ENCODE measurements around the gene MYBPHL.

Gene MYBPHL

GRCh38 chr1:109338091-109338490, 31.3 kb upstream of the MYBPHL start:
- Histone ChIP-seq H3K4me3 (ENCODE audit: low read depth, low read length) (no peak overlapping the region), H3K79me2 (no peaks in the 10 kb centered on the region), H3K4me2 (ENCODE audit: low read length) (no peak overlapping the region), H3K36me3 (ENCODE audit: control insufficient read depth, insufficient read depth, low read length) (no peaks in the 10 kb centered on the region), H3K27me3 (ENCODE audit: control insufficient read depth, insufficient read depth, low read length) (no peaks in the 10 kb centered on the region), H3K9ac (no peak overlapping the region), H3K4me1 (no peaks in the 10 kb centered on the region), H2AFZ (no peak overlapping the region), H3K9me3 (ENCODE audit: control insufficient read depth, low read length) (no peaks in the 10 kb centered on the region), H3K27ac (no peak overlapping the region)
- TF ChIP-seq CTCF (IDR thresholded peaks at IDR 0.05), result no peak

DNA sequence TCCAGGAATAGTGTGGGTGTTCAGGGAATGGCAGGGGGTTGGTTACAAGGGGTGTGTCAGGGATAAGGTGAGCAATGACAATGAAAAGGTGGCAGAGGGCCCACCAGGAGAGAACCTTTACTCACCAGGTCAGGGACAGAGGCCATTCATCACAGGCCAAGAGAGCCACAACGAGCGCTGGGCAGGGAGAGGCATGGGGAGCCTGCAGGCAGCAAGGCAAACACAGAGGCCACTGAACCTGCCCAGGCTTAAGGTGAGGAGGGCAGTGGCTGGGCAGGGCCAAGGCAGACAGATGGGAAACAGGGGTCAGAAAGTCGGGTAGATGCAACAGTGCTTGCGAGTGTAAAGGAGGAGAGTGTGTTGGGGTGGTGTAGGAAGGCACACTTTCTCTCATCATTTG, 28.3 kb upstream of the MYBPHL start:
- no peaks in the 10 kb centered on the region for H3K27me3 ChIP-seq (ENCODE audit: control insufficient read depth, insufficient read depth, low read length)
- no peak overlapping the region for H2AFZ ChIP-seq
- H3K4me3 ChIP-seq (ENCODE audit: low read depth, low read length), result no peak overlapping the region
- H3K9ac ChIP-seq, result no peak overlapping the region
- TF ChIP-seq CTCF (IDR thresholded peaks at IDR 0.05), result no peak
- no peaks in the 10 kb centered on the region for H3K36me3 ChIP-seq (ENCODE audit: control insufficient read depth, insufficient read depth, low read length)
- H3K79me2 ChIP-seq, result no peaks in the 10 kb centered on the region
- H3K9me3 ChIP-seq (ENCODE audit: control insufficient read depth, low read length), result no peaks in the 10 kb centered on the region
- H3K27ac ChIP-seq, result no peak overlapping the region
- no peak overlapping the region for H3K4me2 ChIP-seq (ENCODE audit: low read length)
- no peaks in the 10 kb centered on the region for H3K4me1 ChIP-seq

DNA sequence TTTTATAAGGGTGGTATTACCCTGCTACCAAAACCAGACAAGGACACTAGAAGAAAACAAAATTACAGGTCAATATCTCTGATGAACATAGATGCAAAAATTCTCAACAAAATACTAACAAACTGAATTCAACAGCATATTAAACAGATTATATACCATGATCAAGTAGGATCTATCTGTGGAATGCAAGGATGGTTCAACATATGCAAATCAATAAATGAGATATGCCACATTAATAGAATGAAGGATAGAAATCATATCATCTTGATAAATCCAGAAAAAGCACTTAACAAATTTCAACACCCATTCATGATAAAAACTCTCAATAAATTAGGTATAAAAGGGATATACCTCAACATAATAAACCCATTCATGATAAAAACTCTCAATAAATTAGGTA, 24.3 kb upstream of the MYBPHL start:
- Histone ChIP-seq H3K36me3 (ENCODE audit: control insufficient read depth, insufficient read depth, low read length) (no peaks in the 10 kb centered on the region), H3K4me2 (ENCODE audit: low read length) (no peak overlapping the region)
- TF ChIP-seq CTCF (IDR thresholded peaks at IDR 0.05), result no peak

DNA sequence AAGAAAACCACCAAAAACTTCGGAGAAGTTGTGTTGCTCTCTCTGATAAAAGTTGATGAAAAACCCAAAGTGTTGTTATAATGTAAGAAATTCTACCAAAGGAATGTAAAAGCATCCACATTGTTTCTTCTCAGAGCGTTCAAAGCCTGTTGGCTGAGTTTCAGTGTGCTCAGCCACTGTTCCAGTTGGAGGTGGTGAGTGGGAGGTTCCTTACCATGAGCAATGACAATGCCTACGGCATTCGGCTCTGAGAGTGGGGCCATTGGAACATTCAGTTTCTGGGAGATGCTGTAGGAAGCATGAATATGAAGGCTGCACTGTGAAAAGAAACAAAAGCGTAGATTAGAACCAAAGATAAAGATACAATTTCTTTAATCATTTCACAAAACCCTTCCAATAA, 20.5 kb upstream of the MYBPHL start:
- no peak overlapping the region for H3K4me2 ChIP-seq (ENCODE audit: low read length)
- H3K4me1 ChIP-seq, result no peaks in the 10 kb centered on the region
- no peaks in the 10 kb centered on the region for H3K27me3 ChIP-seq (ENCODE audit: control insufficient read depth, insufficient read depth, low read length)
- H3K9ac ChIP-seq, result no peak overlapping the region
- H3K36me3 ChIP-seq (ENCODE audit: control insufficient read depth, insufficient read depth, low read length), result no peaks in the 10 kb centered on the region
- no peak overlapping the region for H2AFZ ChIP-seq
- H3K27ac ChIP-seq, result no peak overlapping the region
- TF ChIP-seq CTCF (IDR thresholded peaks at IDR 0.05), result no peak
- H3K4me3 ChIP-seq (ENCODE audit: low read depth, low read length), result no peak overlapping the region
- no peaks in the 10 kb centered on the region for H3K79me2 ChIP-seq
- H3K9me3 ChIP-seq (ENCODE audit: control insufficient read depth, low read length), result no peaks in the 10 kb centered on the region

More for the DNA sequence above, 24.3 kb upstream of the MYBPHL start:
- Histone ChIP-seq H3K4me3 (ENCODE audit: low read depth, low read length) (no peak overlapping the region), H3K9ac (no peak overlapping the region), H3K4me1 (no peaks in the 10 kb centered on the region), H3K27ac (no peak overlapping the region), H3K27me3 (ENCODE audit: control insufficient read depth, insufficient read depth, low read length) (no peaks in the 10 kb centered on the region), H2AFZ (no peak overlapping the region), H3K9me3 (ENCODE audit: control insufficient read depth, low read length) (no peaks in the 10 kb centered on the region), H3K79me2 (no peaks in the 10 kb centered on the region)

GRCh38 chr1:109322974-109323373, 16.2 kb upstream of the MYBPHL start:
- no peak overlapping the region for H3K4me2 ChIP-seq (ENCODE audit: low read length)
- H3K9ac ChIP-seq, result no peak overlapping the region
- H3K4me1 ChIP-seq, result no peaks in the 10 kb centered on the region
- H3K4me3 ChIP-seq (ENCODE audit: low read depth, low read length), result no peak overlapping the region
- H3K9me3 ChIP-seq (ENCODE audit: control insufficient read depth, low read length), result no peaks in the 10 kb centered on the region
- no peak overlapping the region for H2AFZ ChIP-seq
- no peaks in the 10 kb centered on the region for H3K27me3 ChIP-seq (ENCODE audit: control insufficient read depth, insufficient read depth, low read length)
- no peaks in the 10 kb centered on the region for H3K36me3 ChIP-seq (ENCODE audit: control insufficient read depth, insufficient read depth, low read length)
- no peak overlapping the region for H3K27ac ChIP-seq
- no peak for TF ChIP-seq CTCF (IDR thresholded peaks at IDR 0.05)
- H3K79me2 ChIP-seq, result no peaks in the 10 kb centered on the region

All from parathyroid adenoma (tissue), 2 donors.